ENCODE measurements around the gene SRSF10. TPM values are rescaled to one million over a fixed set of nuclear protein-coding genes. Genes with fewer than 3 reads are reported as not detected.

The SRSF10 gene
- total and polyA plus RNA-seq, 2 experiments from 2014 or later: 196 to 275 TPM

DNA sequence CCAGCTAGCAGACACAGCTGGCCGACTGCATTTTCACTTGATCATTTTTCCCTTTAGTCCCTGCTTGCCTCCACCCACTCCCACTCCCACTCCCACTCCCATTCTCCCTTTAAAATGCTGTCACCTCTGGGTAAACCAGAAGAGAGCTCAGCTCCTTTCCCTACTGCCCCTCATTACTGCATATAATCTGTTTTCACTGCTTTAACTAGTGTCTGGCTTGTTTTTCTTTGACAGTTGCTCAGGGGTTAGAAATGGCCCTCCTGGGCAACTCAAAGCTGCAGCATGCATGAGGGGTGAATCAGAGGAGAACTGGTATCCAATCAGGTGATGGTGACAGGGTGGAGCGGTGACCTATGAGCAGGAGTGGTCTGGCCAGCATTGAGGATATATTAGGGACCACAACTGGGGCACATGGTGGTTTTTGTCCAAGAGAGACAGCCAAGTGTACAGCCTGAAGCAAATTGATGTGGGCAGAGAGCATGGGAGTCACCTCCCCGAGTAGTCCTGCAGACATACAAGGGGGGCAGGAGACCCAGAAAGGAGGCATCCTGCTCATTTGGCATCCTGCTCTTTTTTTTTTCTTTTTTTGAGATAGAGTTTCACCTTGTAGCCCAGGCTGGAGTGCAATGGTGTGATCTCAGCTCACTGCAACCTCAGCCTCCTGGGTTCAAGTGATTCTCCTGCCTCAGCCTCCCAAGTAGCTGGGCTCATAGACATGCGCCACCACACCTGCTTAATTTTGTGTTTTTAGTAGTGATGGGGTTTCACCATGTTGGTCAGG lies 42.6 kb upstream of the SRSF10 start:
- 0 out of 2 replicates have a peak, but pooled peaks cover 4% of the 10 kb centered on the region for H3K9me2 ChIP-seq (ENCODE audit: insufficient read depth)
- H3F3A ChIP-seq (replicated peaks; ENCODE audit: low read depth): no peaks in the 10 kb centered on the region
- no peaks in the 10 kb centered on the region for H4K20me1 ChIP-seq (replicated peaks; ENCODE audit: insufficient read depth)
- Mint-ChIP-seq H3K36me3 (ENCODE audit: low read depth) (no peaks in the 10 kb centered on the region), H3K27ac (no peak overlapping the region), H3K4me3 (no peak overlapping the region), H3K9me3 (no peaks in the 10 kb centered on the region), H3K27me3 (ENCODE audit: insufficient read depth, low read depth, poor library complexity) (peaks cover 17% of the 10 kb centered on the region), H3K4me1 (peaks cover 21% of the 10 kb centered on the region)
- no peaks in the 10 kb centered on the region for H3K27me3 ChIP-seq (ENCODE audit: insufficient read depth)
- no peak overlapping the region for H2AFZ ChIP-seq
- ATAC-seq (no peak), DNase-seq (ENCODE audit: low spot score) (no peak)
- no peak overlapping the region for H3K27ac ChIP-seq (ENCODE audit: low read depth)
- no peak overlapping the region for H3K4me2 ChIP-seq
- no peaks in the 10 kb centered on the region for H3K79me2 ChIP-seq (replicated peaks; ENCODE audit: insufficient read depth)
- H3K36me3 ChIP-seq (ENCODE audit: insufficient read depth): no peaks in the 10 kb centered on the region
- TF ChIP-seq POLR2AphosphoS5 (IDR thresholded peaks at IDR 0.05; ENCODE audit: low read depth) (no peak), JUNB (IDR thresholded peaks at IDR 0.05; ENCODE audit: unreplicated experiment) (no peak), EZH2 (IDR thresholded peaks at IDR 0.05; ENCODE audit: low read depth, unreplicated experiment) (no peak), ZNF331 (CRISPR knock-in tag; IDR thresholded peaks at IDR 0.05; ENCODE audit: low read depth) (no peak), STAT1 (IDR thresholded peaks at IDR 0.05; ENCODE audit: unreplicated experiment) (no peak), ZNF114 (CRISPR knock-in tag; IDR thresholded peaks at IDR 0.05) (no peak), CREB1 (CRISPR knock-in tag; IDR thresholded peaks at IDR 0.05; ENCODE audit: low read depth) (no peak), EZH2phosphoT487 (IDR thresholded peaks at IDR 0.05; ENCODE audit: unreplicated experiment) (no peak), NANOG (IDR thresholded peaks at IDR 0.05; ENCODE audit: borderline replicate concordance) (no peak)
- TF ChIP-seq, protein P1, sequence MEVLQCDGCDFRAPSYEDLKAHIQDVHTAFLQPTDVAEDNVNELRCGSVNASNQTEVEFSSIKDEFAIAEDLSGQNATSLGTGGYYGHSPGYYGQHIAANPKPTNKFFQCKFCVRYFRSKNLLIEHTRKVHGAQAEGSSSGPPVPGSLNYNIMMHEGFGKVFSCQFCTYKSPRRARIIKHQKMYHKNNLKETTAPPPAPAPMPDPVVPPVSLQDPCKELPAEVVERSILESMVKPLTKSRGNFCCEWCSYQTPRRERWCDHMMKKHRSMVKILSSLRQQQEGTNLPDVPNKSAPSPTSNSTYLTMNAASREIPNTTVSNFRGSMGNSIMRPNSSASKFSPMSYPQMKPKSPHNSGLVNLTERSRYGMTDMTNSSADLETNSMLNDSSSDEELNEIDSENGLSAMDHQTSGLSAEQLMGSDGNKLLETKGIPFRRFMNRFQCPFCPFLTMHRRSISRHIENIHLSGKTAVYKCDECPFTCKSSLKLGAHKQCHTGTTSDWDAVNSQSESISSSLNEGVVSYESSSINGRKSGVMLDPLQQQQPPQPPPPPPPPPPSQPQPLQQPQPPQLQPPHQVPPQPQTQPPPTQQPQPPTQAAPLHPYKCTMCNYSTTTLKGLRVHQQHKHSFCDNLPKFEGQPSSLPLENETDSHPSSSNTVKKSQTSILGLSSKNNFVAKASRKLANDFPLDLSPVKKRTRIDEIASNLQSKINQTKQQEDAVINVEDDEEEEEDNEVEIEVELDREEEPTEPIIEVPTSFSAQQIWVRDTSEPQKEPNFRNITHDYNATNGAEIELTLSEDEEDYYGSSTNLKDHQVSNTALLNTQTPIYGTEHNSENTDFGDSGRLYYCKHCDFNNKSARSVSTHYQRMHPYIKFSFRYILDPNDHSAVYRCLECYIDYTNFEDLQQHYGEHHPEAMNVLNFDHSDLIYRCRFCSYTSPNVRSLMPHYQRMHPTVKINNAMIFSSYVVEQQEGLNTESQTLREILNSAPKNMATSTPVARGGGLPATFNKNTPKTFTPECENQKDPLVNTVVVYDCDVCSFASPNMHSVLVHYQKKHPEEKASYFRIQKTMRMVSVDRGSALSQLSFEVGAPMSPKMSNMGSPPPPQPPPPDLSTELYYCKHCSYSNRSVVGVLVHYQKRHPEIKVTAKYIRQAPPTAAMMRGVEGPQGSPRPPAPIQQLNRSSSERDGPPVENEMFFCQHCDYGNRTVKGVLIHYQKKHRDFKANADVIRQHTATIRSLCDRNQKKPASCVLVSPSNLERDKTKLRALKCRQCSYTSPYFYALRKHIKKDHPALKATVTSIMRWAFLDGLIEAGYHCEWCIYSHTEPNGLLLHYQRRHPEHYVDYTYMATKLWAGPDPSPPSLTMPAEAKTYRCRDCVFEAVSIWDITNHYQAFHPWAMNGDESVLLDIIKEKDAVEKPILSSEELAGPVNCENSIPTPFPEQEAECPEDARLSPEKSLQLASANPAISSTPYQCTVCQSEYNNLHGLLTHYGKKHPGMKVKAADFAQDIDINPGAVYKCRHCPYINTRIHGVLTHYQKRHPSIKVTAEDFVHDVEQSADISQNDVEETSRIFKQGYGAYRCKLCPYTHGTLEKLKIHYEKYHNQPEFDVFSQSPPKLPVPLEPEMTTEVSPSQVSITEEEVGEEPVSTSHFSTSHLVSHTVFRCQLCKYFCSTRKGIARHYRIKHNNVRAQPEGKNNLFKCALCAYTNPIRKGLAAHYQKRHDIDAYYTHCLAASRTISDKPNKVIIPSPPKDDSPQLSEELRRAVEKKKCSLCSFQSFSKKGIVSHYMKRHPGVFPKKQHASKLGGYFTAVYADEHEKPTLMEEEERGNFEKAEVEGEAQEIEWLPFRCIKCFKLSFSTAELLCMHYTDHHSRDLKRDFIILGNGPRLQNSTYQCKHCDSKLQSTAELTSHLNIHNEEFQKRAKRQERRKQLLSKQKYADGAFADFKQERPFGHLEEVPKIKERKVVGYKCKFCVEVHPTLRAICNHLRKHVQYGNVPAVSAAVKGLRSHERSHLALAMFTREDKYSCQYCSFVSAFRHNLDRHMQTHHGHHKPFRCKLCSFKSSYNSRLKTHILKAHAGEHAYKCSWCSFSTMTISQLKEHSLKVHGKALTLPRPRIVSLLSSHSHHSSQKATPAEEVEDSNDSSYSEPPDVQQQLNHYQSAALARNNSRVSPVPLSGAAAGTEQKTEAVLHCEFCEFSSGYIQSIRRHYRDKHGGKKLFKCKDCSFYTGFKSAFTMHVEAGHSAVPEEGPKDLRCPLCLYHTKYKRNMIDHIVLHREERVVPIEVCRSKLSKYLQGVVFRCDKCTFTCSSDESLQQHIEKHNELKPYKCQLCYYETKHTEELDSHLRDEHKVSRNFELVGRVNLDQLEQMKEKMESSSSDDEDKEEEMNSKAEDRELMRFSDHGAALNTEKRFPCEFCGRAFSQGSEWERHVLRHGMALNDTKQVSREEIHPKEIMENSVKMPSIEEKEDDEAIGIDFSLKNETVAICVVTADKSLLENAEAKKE (CRISPR knock-in tag; IDR thresholded peaks at IDR 0.05): no peak
- TF ChIP-seq, protein P2, sequence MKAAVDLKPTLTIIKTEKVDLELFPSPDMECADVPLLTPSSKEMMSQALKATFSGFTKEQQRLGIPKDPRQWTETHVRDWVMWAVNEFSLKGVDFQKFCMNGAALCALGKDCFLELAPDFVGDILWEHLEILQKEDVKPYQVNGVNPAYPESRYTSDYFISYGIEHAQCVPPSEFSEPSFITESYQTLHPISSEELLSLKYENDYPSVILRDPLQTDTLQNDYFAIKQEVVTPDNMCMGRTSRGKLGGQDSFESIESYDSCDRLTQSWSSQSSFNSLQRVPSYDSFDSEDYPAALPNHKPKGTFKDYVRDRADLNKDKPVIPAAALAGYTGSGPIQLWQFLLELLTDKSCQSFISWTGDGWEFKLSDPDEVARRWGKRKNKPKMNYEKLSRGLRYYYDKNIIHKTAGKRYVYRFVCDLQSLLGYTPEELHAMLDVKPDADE (IDR thresholded peaks at IDR 0.05): no peak
- TF ChIP-seq, protein P3, sequence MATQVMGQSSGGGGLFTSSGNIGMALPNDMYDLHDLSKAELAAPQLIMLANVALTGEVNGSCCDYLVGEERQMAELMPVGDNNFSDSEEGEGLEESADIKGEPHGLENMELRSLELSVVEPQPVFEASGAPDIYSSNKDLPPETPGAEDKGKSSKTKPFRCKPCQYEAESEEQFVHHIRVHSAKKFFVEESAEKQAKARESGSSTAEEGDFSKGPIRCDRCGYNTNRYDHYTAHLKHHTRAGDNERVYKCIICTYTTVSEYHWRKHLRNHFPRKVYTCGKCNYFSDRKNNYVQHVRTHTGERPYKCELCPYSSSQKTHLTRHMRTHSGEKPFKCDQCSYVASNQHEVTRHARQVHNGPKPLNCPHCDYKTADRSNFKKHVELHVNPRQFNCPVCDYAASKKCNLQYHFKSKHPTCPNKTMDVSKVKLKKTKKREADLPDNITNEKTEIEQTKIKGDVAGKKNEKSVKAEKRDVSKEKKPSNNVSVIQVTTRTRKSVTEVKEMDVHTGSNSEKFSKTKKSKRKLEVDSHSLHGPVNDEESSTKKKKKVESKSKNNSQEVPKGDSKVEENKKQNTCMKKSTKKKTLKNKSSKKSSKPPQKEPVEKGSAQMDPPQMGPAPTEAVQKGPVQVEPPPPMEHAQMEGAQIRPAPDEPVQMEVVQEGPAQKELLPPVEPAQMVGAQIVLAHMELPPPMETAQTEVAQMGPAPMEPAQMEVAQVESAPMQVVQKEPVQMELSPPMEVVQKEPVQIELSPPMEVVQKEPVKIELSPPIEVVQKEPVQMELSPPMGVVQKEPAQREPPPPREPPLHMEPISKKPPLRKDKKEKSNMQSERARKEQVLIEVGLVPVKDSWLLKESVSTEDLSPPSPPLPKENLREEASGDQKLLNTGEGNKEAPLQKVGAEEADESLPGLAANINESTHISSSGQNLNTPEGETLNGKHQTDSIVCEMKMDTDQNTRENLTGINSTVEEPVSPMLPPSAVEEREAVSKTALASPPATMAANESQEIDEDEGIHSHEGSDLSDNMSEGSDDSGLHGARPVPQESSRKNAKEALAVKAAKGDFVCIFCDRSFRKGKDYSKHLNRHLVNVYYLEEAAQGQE (IDR thresholded peaks at IDR 0.05; ENCODE audit: unreplicated experiment): no peak
- TF ChIP-seq, protein P4, sequence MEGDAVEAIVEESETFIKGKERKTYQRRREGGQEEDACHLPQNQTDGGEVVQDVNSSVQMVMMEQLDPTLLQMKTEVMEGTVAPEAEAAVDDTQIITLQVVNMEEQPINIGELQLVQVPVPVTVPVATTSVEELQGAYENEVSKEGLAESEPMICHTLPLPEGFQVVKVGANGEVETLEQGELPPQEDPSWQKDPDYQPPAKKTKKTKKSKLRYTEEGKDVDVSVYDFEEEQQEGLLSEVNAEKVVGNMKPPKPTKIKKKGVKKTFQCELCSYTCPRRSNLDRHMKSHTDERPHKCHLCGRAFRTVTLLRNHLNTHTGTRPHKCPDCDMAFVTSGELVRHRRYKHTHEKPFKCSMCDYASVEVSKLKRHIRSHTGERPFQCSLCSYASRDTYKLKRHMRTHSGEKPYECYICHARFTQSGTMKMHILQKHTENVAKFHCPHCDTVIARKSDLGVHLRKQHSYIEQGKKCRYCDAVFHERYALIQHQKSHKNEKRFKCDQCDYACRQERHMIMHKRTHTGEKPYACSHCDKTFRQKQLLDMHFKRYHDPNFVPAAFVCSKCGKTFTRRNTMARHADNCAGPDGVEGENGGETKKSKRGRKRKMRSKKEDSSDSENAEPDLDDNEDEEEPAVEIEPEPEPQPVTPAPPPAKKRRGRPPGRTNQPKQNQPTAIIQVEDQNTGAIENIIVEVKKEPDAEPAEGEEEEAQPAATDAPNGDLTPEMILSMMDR (conservative IDR thresholded peaks at IDR 0.05; ENCODE audit: low read depth in 2 of 2): no peak
- peaks cover 16% of the 10 kb centered on the region; the same call in 1 of the 2 replicates for H3K4me1 ChIP-seq (ENCODE audit: insufficient read depth)
- no peak overlapping the region for H3K4me3 ChIP-seq

All from GM23338 (cell line).